GM18867 (cell line): ENCODE results near the gene TMEM151B.

Source experiments
- ATAC-seq: cut with Tn5 transposase; IDR thresholded peaks from one replicate; pipeline ENCODE4 v1.9.1; 2021; ENCODE audit warnings: mild to moderate bottlenecking, moderate library complexity; ENCODE audit not compliant: unreplicated experiment

The TMEM151B gene

GRCh38 chr6:44277763-44278162, 7.5 kb downstream of the TMEM151B start:
- ATAC-seq = no peak

- no peak for ATAC-seq
Observed at GRCh38 chr6:44278315-44278714, 8.1 kb downstream of the TMEM151B start.

GRCh38 chr6:44278774-44279697, 8.8 kb downstream of the TMEM151B start:
- ATAC-seq = no peak

DNA sequence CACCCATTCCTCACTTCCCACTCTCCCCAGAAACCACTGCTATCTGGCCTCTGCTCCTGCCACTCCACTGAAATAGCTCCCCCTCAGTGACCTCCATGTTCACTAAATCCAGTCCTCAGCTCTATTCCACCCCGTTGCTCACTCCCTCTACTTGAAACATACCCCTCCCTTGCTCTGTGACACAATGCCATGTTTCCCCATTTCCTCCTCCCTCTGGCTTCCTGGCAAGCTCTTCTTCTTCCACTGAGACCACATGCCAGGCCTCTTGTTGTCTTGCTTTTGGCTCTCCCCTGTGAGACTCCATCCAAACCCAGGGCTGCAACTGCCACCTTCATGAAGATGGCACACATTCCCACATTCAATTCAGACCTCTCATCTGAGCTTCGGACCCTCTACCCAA, 13.9 kb downstream of the TMEM151B start:
- no peak for ATAC-seq

DNA sequence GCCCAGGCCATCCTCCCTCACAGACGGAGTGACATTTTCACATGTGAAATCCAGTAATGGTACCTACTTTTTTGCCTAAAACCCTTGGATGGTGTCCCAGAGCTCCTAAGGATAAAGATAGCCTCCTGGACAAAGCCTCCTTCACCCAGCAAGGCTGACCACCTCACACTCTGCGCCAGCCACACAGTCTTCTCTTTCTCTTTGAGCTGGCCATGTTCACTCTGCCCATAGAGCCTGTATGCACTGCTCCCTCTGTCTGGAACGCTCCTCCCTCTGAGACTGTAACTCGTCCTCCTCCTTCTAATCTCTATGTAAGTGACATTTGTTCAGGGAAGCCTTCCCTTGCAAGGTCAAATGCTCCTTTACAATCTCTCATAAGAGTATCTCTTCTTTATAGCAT, 14.6 kb downstream of the TMEM151B start:
- no peak for ATAC-seq

DNA sequence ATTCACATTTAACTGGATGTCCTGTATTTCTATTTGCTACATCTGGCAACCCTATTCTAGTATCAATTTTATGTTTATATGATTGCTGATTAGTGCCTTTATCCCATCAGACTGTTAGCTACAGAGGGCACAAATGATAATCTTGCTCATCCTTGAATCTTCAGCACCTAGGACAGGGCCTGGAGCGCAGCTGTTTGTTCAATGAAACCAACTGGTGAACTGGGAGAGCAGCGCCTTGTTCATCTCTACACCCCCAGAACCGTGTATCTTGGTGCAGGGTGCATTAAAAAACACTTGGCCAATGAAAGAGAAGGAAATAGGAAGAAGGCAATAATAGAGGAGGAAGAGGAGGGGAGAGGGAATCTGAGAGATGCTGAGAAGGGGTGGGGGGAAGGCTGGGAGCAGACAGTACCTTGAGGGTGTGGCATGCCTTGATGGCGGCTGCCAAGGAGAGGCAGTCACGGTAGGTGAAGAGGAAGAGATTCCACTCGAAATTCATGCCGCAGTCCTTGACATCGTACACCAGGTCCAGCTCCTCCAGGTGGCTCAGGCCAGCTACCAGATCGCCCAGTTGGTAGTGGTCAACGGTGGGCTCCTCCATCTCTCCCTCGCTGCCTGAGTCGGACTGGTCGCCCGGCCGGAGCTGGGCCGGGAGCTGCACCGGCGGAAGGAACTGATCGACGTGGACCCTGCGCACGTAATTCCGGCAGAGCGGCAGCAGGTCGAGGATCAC, 15.5 kb downstream of the TMEM151B start:
- ATAC-seq = no peak

DNA sequence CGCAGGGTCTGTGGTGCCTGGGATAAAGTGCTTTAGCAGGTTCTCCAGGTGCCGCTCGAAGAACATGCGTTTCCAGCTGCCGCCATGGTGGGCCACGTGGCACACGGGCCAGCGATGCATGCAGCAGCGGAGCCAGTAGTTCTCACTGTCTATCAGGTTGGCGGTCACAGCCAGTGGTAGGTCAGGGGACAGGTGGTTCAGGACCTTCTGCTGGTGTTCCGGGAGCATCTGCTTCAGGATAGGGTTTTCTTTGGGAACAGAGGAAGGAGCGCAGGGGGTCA, 16.0 kb downstream of the TMEM151B start:
- no peak for ATAC-seq

- no peak for ATAC-seq
Observed at GRCh38 chr6:44286747-44287146, 16.5 kb downstream of the TMEM151B start.

DNA sequence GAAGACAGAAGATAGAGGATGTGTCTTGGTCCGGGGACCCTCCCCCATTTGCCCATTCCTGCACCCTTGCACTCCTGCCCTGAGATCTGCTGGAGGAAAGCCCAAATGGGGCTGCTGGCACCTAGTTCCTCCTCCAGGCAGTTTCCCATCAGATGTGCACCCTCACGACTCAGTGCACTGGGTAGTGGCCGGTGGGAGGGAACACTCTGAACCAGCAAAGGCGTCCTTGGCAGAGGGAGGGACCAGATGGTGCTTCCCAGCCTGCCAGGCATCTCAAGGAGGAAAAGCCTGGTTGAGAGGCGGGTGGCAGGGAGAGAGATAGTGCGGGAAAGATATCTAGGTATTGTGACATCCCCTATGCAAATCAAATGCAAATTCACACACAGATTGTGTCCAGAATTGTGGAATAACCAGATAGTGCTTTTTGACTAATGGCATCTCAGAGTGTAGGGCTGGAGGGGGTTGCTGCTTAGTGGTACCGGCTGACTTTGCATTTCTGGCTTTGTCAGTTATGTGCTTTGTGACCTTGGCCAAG, 19.5 kb downstream of the TMEM151B start:
- ATAC-seq = no peak

- no peak for ATAC-seq
Observed at GRCh38 chr6:44291841-44292240, 21.6 kb downstream of the TMEM151B start.

GRCh38 chr6:44292661-44293365, 22.6 kb downstream of the TMEM151B start:
- no peak for ATAC-seq

- ATAC-seq = no peak
Observed at GRCh38 chr6:44294832-44295791, 24.9 kb downstream of the TMEM151B start.

- ATAC-seq = no peak
Observed at GRCh38 chr6:44297063-44298038, 27.1 kb downstream of the TMEM151B start.

- ATAC-seq = no peak
Observed at GRCh38 chr6:44298055-44298803, 28.0 kb downstream of the TMEM151B start.

- no peak for ATAC-seq
Observed at GRCh38 chr6:44298864-44299263, 28.6 kb downstream of the TMEM151B start.

- no peak for ATAC-seq
Observed at GRCh38 chr6:44300292-44300823, 30.1 kb downstream of the TMEM151B start.

- no peak for ATAC-seq
Observed at GRCh38 chr6:44301106-44301505, 30.9 kb downstream of the TMEM151B start.
